ENCODE data around the gene PPM1F.
"Not testable (repeated sequence)": the region's sequence is repeated elsewhere in the genome, so short reads cannot be mapped to it uniquely, and the experiment has no call there.

PPM1F gene

DNA sequence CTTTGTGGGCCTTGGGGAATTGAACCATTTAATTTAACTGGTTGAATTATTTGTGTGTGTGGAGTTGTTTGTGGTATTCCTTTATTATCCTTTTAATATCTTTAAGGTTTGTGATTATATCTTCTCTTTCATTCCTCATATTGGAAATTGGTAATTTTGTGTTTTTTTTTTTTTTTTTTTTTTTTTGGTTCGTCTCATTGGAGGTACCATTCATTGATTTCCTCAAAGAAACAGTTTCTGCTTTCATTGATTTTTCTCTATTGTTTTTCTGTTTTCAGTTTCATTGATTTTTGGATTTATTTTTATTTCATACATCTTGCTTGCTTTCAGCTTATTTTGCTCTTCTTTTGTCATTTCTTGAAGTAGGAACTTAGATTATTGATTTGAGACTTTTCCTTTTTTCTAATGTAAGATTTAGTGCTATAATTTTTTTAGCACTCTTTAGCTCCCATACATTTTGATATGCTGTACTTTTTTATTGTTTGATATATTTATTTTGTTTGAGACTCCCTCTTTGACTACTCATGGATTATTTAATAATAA lies 54.2 kb downstream of the PPM1F start:
- ChIA-PET POLR2A (no interaction called here), CTCF (interaction anchor here (1.4 to 2.4 kb wide), 2 partner anchors 40 to 54 kb away, joined by 3 to 9 read pairs; partner anchors contain the start of gene PPM1F)
- H3K4me3 ChIP-seq (ENCODE audit: low read depth, low read length): no peak overlapping the region

DNA sequence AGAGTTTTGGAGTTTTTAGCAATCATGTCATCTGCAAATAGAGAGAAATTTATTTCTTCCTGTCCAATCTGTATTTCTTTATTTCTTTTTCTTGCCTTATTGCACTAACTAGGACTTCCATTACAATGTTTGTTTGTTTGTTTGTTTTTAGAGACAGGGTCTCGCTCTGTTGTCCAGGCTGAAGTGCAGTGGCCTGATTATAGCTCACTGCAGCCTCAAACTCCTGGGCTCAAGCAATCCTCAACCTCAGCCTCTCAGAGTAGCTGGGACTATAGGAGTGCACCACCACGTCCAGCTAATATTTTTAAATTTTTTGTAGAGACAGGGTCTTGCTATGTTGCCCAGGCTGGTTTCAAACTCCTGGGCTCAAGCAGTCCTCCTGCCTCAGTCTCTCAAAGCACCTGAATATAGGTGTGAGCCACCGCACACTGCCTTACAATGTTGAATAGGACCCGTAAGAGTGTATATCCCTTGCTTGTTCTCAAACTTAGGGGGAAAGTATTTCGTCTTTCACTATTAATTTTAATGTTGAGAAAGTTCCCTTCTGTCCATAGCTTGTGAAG lies 55.6 kb downstream of the PPM1F start:
- POLR2A ChIA-PET: no interaction called here
- TF ChIP-seq, protein P1, sequence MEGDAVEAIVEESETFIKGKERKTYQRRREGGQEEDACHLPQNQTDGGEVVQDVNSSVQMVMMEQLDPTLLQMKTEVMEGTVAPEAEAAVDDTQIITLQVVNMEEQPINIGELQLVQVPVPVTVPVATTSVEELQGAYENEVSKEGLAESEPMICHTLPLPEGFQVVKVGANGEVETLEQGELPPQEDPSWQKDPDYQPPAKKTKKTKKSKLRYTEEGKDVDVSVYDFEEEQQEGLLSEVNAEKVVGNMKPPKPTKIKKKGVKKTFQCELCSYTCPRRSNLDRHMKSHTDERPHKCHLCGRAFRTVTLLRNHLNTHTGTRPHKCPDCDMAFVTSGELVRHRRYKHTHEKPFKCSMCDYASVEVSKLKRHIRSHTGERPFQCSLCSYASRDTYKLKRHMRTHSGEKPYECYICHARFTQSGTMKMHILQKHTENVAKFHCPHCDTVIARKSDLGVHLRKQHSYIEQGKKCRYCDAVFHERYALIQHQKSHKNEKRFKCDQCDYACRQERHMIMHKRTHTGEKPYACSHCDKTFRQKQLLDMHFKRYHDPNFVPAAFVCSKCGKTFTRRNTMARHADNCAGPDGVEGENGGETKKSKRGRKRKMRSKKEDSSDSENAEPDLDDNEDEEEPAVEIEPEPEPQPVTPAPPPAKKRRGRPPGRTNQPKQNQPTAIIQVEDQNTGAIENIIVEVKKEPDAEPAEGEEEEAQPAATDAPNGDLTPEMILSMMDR (IDR thresholded peaks at IDR 0.05; ENCODE audit: insufficient read depth, low read length, missing control alignments): no peak
- CTCF ChIA-PET: interaction anchor here (1.4 to 2.4 kb wide), 2 partner anchors 41 to 56 kb away, joined by 3 to 9 read pairs; partner anchors contain the start of gene PPM1F
- DNase-seq (ENCODE audit: low read depth, low spot score): no peak
- H3K4me3 ChIP-seq (ENCODE audit: low read depth, low read length): no peak overlapping the region

More for the DNA sequence above, 54.2 kb downstream of the PPM1F start:
- TF ChIP-seq, protein P1 (IDR thresholded peaks at IDR 0.05; ENCODE audit: insufficient read depth, low read length, missing control alignments): no peak
- no peak for DNase-seq (ENCODE audit: low read depth, low spot score)

DNA sequence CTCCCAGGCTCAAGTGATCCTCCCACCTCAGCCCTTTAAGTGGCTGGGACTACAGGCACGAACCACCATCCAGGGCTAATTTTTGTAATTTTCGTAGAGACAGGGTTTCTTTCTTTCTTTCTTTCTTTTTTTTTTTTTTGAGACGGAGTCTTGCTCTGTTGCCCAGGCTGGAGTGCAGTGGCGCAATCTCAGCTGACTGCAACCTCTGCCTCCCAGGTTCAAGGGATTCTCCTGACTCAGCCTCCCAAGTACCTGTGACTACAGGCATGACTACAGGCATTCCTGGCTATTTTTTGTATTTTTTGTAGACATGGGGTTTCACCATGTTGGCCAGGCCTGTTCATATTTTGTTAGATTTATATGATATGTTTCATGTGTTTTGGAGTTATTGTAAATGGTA lies 56.4 kb downstream of the PPM1F start:
- H3K4me3 ChIP-seq (ENCODE audit: low read depth, low read length); POLR2A ChIA-PET; DNase-seq (ENCODE audit: low read depth, low spot score); CTCF ChIA-PET: not testable (repeated sequence)

DNA sequence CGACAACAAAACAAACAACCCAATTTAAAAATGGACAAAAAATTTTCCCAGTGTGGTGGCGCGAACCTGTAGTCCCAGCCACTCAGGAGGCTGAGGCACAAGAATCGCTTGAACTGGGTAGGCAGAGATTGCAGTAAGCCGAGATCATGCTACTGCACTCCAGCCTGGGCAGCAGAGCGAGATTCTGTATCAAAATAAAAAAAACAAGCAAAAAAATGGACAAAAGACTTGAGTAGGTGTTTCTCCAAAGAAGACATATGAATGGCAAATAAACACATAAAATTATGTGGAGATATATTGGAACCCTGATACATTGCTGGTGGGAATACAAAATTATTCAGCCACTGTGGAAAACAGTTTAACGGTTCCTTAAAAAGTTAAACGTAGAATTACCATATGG lies 57.8 kb downstream of the PPM1F start:
- ChIA-PET POLR2A (no interaction called here), CTCF (no interaction called here)
- no peak for DNase-seq (ENCODE audit: low read depth, low spot score)
- TF ChIP-seq, protein P1 (IDR thresholded peaks at IDR 0.05; ENCODE audit: insufficient read depth, low read length, missing control alignments): no peak
- H3K4me3 ChIP-seq (ENCODE audit: low read depth, low read length): no peak overlapping the region

DNA sequence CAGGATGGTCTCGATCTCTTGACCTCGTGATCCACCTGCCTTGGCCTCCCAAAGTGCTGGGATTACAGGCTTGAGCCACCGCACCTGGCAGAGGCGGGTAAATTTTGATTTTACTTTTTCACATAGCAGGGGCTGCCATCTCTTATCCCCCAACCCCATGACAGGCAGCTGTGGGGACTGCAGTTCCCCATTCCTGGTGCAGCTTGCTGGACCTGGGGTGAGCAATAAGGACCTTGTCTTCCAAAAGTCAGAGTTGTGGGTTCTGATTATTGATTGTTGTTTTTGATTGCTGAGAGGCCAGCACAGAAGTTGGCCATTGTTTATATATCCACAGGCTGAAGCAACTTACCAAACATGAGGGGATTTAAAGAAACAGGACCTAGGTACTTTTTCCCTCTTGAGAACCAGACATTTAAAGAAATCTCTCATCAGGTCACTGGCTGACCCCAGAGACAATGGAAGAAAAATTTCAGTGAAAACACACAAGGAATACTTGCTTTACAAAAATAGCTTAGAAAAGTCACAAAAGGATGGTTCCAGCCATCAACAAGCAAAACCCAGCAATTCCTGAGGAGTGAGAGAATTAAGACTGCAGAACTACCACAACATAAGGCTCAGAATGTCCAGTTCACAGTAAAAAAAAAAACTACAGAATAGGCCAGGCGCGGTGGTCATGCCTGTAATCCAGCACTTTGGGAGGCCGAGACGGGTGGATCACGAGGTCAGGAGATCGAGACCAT lies 63.2 kb downstream of the PPM1F start:
- H3K4me3 ChIP-seq (ENCODE audit: low read depth, low read length): no peak overlapping the region
- DNase-seq (ENCODE audit: low read depth, low spot score): no peak
- ChIA-PET CTCF (no interaction called here), POLR2A (no interaction called here)
- TF ChIP-seq, protein P1 (IDR thresholded peaks at IDR 0.05; ENCODE audit: insufficient read depth, low read length, missing control alignments): no peak

DNA sequence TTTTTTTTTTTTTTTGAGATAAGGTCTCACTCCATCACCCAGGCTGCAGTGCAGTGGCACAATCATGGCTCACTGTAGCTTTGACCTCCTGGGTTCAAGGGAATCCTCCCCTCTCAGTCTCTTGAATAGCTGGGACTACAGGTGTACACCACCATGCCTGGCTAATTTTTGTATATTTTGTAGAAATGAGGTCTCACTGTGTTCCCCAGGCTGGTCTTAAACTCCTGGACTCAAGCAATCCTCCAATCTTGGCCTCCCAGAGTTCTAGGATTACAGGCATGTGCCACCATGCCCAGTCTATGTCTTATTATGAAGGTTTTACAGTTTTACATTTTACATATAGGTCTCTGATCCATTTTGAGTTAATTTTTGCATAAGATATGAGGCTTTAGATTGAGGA lies 64.8 kb downstream of the PPM1F start:
- no peak for DNase-seq (ENCODE audit: low read depth, low spot score)
- POLR2A ChIA-PET: no interaction called here
- TF ChIP-seq, protein P1 (IDR thresholded peaks at IDR 0.05; ENCODE audit: insufficient read depth, low read length, missing control alignments): no peak
- CTCF ChIA-PET: no interaction called here
- no peak overlapping the region for H3K4me3 ChIP-seq (ENCODE audit: low read depth, low read length)

DNA sequence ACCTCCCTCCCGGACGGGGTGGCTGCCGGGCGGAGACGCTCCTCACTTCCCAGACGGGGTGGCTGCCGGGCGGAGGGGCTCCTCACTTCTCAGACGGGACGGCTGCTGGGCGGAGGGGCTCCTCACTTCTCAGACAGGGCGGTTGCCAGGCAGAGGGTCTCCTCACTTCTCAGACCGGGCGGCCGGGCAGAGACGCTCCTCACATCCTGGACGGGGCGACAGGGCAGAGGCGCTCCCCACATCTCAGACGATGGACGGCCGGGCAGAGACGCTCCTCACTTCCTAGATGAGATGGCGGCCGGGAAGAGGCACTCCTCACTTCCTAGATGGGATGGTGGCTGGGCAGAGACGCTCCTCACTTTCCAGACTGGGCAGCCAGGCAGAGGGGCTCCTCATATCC lies 68.7 kb downstream of the PPM1F start:
- CTCF ChIA-PET; H3K4me3 ChIP-seq (ENCODE audit: low read depth, low read length); POLR2A ChIA-PET; DNase-seq (ENCODE audit: low read depth, low spot score): not testable (repeated sequence)

DNA sequence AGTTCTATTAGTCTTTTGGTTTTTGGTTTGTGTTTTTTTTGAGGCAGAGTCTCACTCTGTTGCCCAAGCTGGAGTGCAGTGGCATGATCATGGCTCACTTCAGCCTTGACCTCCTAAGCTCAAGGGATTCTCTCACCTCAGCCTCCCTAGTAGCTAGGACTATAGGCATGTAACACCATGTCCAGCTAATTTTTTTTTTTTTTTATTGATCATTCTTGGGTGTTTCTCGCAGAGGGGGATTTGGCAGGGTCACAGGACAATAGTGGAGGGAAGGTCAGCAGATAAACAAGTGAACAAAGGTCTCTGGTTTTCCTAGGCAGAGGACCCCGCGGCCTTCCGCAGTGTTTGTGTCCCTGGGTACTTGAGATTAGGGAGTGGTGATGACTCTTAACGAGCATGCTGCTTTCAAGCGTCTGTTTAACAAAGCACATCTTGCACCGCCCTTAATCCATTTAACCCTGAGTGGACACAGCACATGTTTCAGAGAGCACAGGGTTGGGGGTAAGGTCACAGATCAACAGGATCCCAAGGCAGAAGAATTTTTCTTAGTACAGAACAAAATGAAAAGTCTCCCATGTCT lies 69.8 kb downstream of the PPM1F start:
- CTCF ChIA-PET; POLR2A ChIA-PET; H3K4me3 ChIP-seq (ENCODE audit: low read depth, low read length); DNase-seq (ENCODE audit: low read depth, low spot score): not testable (repeated sequence)
